ENCODE measurements around the gene STPG1. TPM values are rescaled to one million over a fixed set of nuclear protein-coding genes. Genes with fewer than 3 reads are reported as not detected.
A peak's percentile ranks its signal among the peaks of the same experiment; 100 is the strongest.

The STPG1 gene
- total RNA-seq, 3 donors from 2014 or later = 15.9 to 25.4 (median 17.9) TPM

- intact Hi-C loops (cut with DNase I, micrococcal nuclease) = no loop called here
- TF ChIP-seq CTCF (IDR thresholded peaks at IDR 0.05) = no peak
- DNase-seq (no peak), ATAC-seq (no peak)
- H3K36me3 ChIP-seq (ENCODE audit: low read depth) = no peaks in the 10 kb centered on the region
- no peak overlapping the region for H3K4me3 ChIP-seq
- peaks cover 19% of the 10 kb centered on the region for H3K4me1 ChIP-seq (ENCODE audit: low read depth)
- H3K9me3 ChIP-seq = no peaks in the 10 kb centered on the region
Observed at GRCh38 chr1:24387636-24388175, 25.9 kb downstream of the STPG1 start.

GRCh38 chr1:24386931-24387330, 26.7 kb downstream of the STPG1 start:
- no peak for TF ChIP-seq CTCF (IDR thresholded peaks at IDR 0.05)
- no peaks in the 10 kb centered on the region for H3K9me3 ChIP-seq
- intact Hi-C loops (cut with DNase I, micrococcal nuclease) = no loop called here
- no peaks in the 10 kb centered on the region for H3K36me3 ChIP-seq (ENCODE audit: low read depth)
- no peak overlapping the region for H3K4me3 ChIP-seq
- no peak for ATAC-seq
- DNase-seq = no peak
- peaks cover 16% of the 10 kb centered on the region for H3K4me1 ChIP-seq (ENCODE audit: low read depth)

- ATAC-seq = no peak
- DNase-seq = no peak
- Histone ChIP-seq H3K4me3 (no peak overlapping the region), H3K36me3 (ENCODE audit: low read depth) (no peaks in the 10 kb centered on the region), H3K9me3 (no peaks in the 10 kb centered on the region), H3K4me1 (ENCODE audit: low read depth) (peaks cover 13% of the 10 kb centered on the region)
- intact Hi-C loops (cut with DNase I, micrococcal nuclease) = no loop called here
- TF ChIP-seq CTCF (IDR thresholded peaks at IDR 0.05) = no peak
Observed at GRCh38 chr1:24386241-24386640, 27.3 kb downstream of the STPG1 start.

GRCh38 chr1:24385160-24385940, 28.2 kb downstream of the STPG1 start:
- ATAC-seq (peak; percentile 57), DNase-seq (no peak)
- no peak for TF ChIP-seq CTCF (IDR thresholded peaks at IDR 0.05)
- Histone ChIP-seq H3K9me3 (no peaks in the 10 kb centered on the region), H3K4me1 (ENCODE audit: low read depth) (peaks cover 18% of the 10 kb centered on the region), H3K4me3 (no peak overlapping the region), H3K36me3 (ENCODE audit: low read depth) (no peaks in the 10 kb centered on the region)
- intact Hi-C loops (cut with DNase I, micrococcal nuclease) = no loop called here

- intact Hi-C loops (cut with DNase I, micrococcal nuclease) = no loop called here
- no peak for TF ChIP-seq CTCF (IDR thresholded peaks at IDR 0.05)
- H3K4me3 ChIP-seq = no peak overlapping the region
- H3K9me3 ChIP-seq = no peaks in the 10 kb centered on the region
- DNase-seq (no peak), ATAC-seq (peak; percentile 66)
- H3K4me1 ChIP-seq (ENCODE audit: low read depth) = peaks cover 18% of the 10 kb centered on the region
- no peaks in the 10 kb centered on the region for H3K36me3 ChIP-seq (ENCODE audit: low read depth)
Observed at GRCh38 chr1:24384251-24385090, 29.1 kb downstream of the STPG1 start.

All from mucosa of descending colon (tissue), 3 donors.